ENCODE measurements around the gene ACKR2. TPM values are rescaled to one million over a fixed set of nuclear protein-coding genes. Genes with fewer than 3 reads are reported as not detected.
A peak's percentile ranks its signal among the peaks of the same experiment; 100 is the strongest.

ACKR2 gene
- total RNA-seq, 6 experiments from 2014 or later: 17.0 to 36.1 (median 23.0) TPM

GRCh38 chr3:42796332-42796885 lies 12.8 kb upstream of the ACKR2 start:
- intact Hi-C loops (cut with DNase I): no loop called here
- DNase-seq: no peak
- Histone ChIP-seq H3K27me3 (no peaks in the 10 kb centered on the region), H3K36me3 (peaks cover 4 to 25% (median 8%) of the 10 kb centered on the region in 4 donors), H3K27ac (no peak overlapping the region), H3K4me1 (peaks cover 0 to 17% (median 3%) of the 10 kb centered on the region in 4 donors), H3K4me3 (no peak overlapping the region), H3K9me3 (no peaks in the 10 kb centered on the region)
- WGBS (ENCODE audit: insufficient coverage, low coverage, low lambda C conversion rate, missing lambda C conversion rate): 67% methylated on average over 4 of the region's 5 CpGs
- no peak for ATAC-seq
- TF ChIP-seq, protein P1, sequence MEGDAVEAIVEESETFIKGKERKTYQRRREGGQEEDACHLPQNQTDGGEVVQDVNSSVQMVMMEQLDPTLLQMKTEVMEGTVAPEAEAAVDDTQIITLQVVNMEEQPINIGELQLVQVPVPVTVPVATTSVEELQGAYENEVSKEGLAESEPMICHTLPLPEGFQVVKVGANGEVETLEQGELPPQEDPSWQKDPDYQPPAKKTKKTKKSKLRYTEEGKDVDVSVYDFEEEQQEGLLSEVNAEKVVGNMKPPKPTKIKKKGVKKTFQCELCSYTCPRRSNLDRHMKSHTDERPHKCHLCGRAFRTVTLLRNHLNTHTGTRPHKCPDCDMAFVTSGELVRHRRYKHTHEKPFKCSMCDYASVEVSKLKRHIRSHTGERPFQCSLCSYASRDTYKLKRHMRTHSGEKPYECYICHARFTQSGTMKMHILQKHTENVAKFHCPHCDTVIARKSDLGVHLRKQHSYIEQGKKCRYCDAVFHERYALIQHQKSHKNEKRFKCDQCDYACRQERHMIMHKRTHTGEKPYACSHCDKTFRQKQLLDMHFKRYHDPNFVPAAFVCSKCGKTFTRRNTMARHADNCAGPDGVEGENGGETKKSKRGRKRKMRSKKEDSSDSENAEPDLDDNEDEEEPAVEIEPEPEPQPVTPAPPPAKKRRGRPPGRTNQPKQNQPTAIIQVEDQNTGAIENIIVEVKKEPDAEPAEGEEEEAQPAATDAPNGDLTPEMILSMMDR (IDR thresholded peaks at IDR 0.05): no peak
- no peak for TF ChIP-seq POLR2A (IDR thresholded peaks at IDR 0.05)

- Histone ChIP-seq H3K27ac (no peak overlapping the region), H3K4me3 (no peak overlapping the region), H3K4me1 (peaks cover 0 to 35% (median 3%) of the 10 kb centered on the region in 4 donors), H3K36me3 (no peaks in the 10 kb centered on the region), H3K27me3 (no peaks in the 10 kb centered on the region), H3K9me3 (no peaks in the 10 kb centered on the region)
- ATAC-seq (no peak), DNase-seq (no peak)
- TF ChIP-seq POLR2A (IDR thresholded peaks at IDR 0.05): no peak
- TF ChIP-seq, protein P1 (IDR thresholded peaks at IDR 0.05): no peak
- WGBS (ENCODE audit: insufficient coverage, low coverage, low lambda C conversion rate, missing lambda C conversion rate): 77% methylated on average over 6 of the region's 7 CpGs
- intact Hi-C loops (cut with DNase I): no loop called here
Measured at GRCh38 chr3:42799376-42799775, 9.9 kb upstream of the ACKR2 start.

DNA sequence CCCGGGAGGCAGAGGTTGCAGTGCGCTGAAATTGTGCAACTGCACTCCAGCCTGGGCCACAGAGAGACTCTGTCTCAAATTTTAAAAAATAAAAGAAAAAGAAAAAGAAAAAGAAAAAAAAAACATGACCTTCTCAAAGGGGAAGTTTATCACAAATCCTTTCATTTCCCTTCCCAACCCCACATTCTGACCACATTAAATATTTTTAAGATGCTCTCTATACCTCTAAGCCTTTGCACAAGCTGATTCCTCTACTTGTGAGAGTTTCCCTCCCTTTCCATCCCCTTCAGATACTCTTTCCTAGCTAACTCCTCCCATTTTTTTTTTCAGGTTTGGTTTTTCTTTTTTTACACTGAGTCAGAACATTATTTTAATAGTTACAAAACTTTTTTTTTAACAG lies 9.0 kb upstream of the ACKR2 start:
- 20% methylated on average over 2 of the region's 2 CpGs for WGBS (ENCODE audit: insufficient coverage, low coverage, low lambda C conversion rate, missing lambda C conversion rate)
- ATAC-seq: no peak
- no peak overlapping the region for H3K4me3 ChIP-seq
- DNase-seq: no peak
- intact Hi-C loops (cut with DNase I): no loop called here
- H3K4me1 ChIP-seq: peaks cover 0 to 35% (median 3%) of the 10 kb centered on the region in 4 donors
- H3K27me3 ChIP-seq: no peaks in the 10 kb centered on the region
- no peaks in the 10 kb centered on the region for H3K36me3 ChIP-seq
- peak overlapping the region in 2 of 3 donors; percentile 0 to 70 for H3K27ac ChIP-seq
- no peaks in the 10 kb centered on the region for H3K9me3 ChIP-seq
- TF ChIP-seq, protein P1 (IDR thresholded peaks at IDR 0.05): no peak
- no peak for TF ChIP-seq POLR2A (IDR thresholded peaks at IDR 0.05)

DNA sequence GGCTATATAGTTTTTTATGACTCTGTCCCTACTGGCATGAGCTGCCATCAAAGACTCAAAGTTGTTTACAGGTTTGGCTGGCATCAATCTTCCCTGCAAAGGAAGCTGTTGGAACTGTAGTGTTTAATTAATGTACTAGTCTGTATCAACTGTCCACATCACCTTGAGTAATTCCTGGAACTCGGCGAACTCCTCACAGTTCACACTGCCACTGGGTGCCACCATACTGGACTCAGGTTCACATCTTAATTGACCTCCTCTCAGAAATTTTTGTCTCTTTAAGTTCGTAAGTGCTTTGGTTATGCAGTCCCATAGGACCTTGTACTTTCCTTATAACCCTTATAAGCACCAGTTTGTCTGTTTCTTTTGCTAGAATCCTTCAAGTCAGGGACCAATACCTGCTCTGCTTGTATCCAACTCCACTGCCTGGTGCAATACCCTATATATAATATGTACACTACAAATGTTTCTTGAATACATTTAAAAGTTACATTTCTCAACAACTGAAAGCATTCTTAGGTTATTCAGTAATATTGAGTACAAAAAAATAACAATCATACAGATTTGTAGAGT lies 8.1 kb upstream of the ACKR2 start:
- peaks cover 0 to 42% (median 3%) of the 10 kb centered on the region in 4 donors for H3K4me1 ChIP-seq

More for the DNA sequence above, 8.1 kb upstream of the ACKR2 start:
- no peak for ATAC-seq
- Histone ChIP-seq H3K36me3 (no peaks in the 10 kb centered on the region), H3K27me3 (no peaks in the 10 kb centered on the region), H3K4me3 (peak overlapping the region; percentile 1 to 91 (median 1)), H3K9me3 (no peaks in the 10 kb centered on the region), H3K27ac (peak overlapping the region; percentile 0 to 99 (median 70))
- 51% methylated on average over 3 of the region's 3 CpGs for WGBS (ENCODE audit: insufficient coverage, low coverage, low lambda C conversion rate, missing lambda C conversion rate)
- intact Hi-C loops (cut with DNase I): no loop called here
- DNase-seq: no peak
- peak; percentile 28 for TF ChIP-seq POLR2A (IDR thresholded peaks at IDR 0.05)
- TF ChIP-seq, protein P1 (IDR thresholded peaks at IDR 0.05): no peak
